ENCODE results near the gene UBALD2. TPM values are rescaled to one million over a fixed set of nuclear protein-coding genes. Genes with fewer than 3 reads are reported as not detected.

Gene UBALD2
- total and polyA plus RNA-seq, 2 donors (not counting 3 experiments of a cell fraction or from before 2014, with no cell fraction given) = 46.9 to 70.9 TPM

DNA sequence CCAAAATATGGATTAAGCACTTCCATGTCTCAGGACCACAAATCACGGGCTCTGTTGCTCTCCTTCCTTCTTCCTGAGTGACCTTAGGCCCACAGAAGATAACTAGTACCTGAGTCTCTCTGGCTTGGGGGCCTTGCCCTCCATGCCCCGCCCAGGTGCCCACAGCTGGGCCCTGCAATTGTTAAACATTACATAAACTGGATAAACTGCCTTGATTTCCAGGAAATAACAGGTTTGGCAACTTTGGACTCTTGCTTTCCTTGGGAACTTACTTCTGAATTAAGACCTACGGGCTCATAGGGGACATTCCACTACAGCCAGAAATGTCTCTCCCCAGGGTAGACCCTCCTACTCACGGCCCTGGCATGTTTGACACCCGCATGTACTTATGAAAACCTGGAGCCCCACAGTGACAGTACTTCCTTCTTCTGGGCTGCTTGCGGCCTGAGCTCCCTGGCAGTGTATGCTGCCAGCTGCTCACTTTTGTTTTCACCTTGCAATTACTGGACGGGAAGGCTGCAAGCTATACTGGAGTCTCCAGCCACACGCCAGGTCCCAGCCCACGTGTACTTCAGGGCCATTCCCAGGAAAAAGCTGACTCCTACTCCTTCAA is 2.3 kb upstream of the UBALD2 start:
- H3K9ac ChIP-seq (replicated peaks; ENCODE audit: extremely low read depth, insufficient read depth, low read length) = peak overlapping the region; percentile 7
- POLR2A ChIA-PET = interaction anchor here (1.2 to 1.3 kb wide), 2 partner anchors 17 to 22 kb away, joined by 3 read pairs; partner anchors contain the start of gene RNF157
- H3K4me2 ChIP-seq (ENCODE audit: insufficient read depth, low read length) = peak overlapping the region; percentile 28
- no peaks in the 10 kb centered on the region for H3K9me3 ChIP-seq (replicated peaks; ENCODE audit: control insufficient read depth, insufficient read depth, low read length)
- no peaks in the 10 kb centered on the region for H4K20me1 ChIP-seq (replicated peaks; ENCODE audit: control insufficient read depth, extremely low read depth, insufficient read depth, low read length)
- dilution Hi-C loops (cut with MboI; ENCODE audit: extremely low pct_ligation_motif_present, low sequenced_read_pairs) (no loop called here), intact Hi-C loops (cut with micrococcal nuclease) (loop anchor here (5.0 kb wide), 1 partner anchor 141 kb away; no protein-coding TSS in a partner anchor)
- CTCF ChIA-PET = interaction anchor here (1.2 to 1.7 kb wide), 5 partner anchors 15 to 140 kb away, joined by 4 to 10 read pairs (median 5); no protein-coding TSS in a partner anchor
- H3K36me3 ChIP-seq (ENCODE audit: control insufficient read depth in 2 of 2, extremely low read depth in 1 of 2, insufficient read depth in 2 of 2, low read length in 2 of 2) = no peaks in the 10 kb centered on the region
- no peaks in the 10 kb centered on the region for H3K9me1 ChIP-seq (replicated peaks; ENCODE audit: control insufficient read depth, extremely low read depth, insufficient read depth, low read length)
- peak; percentile 55 for FAIRE-seq
- peak overlapping the region; percentile 78 for H2AFZ ChIP-seq (ENCODE audit: low read depth, low read length)
- no peak overlapping the region for H3K4me3 ChIP-seq (replicated peaks in 1 of 3; ENCODE audit: insufficient read depth in 1 of 3, low read depth in 1 of 3, low read length in 3 of 3)
- peak overlapping the region; percentile 95 for H3K27ac ChIP-seq (ENCODE audit: insufficient read depth, low read depth, low read length)
- TF ChIP-seq EZH2 (IDR thresholded peaks at IDR 0.05; ENCODE audit: borderline replicate concordance, low read depth, low read length, severe bottlenecking) (no peak), JUN (IDR thresholded peaks at IDR 0.05; ENCODE audit: borderline replicate concordance, insufficient read depth, insufficient read length, low read depth) (no peak), POLR2AphosphoS5 (IDR thresholded peaks at IDR 0.05; ENCODE audit: insufficient read depth, low read depth, low read length) (no peak), POLR2A (IDR thresholded peaks at IDR 0.05; ENCODE audit: low read depth, low read length) (no peak), GATA2 (IDR thresholded peaks at IDR 0.05; ENCODE audit: insufficient read depth, insufficient read length, low read depth, low read length) (no peak), MYC (IDR thresholded peaks at IDR 0.05; ENCODE audit: low read depth, low read length) (no peak), FOS (IDR thresholded peaks at IDR 0.05; ENCODE audit: borderline replicate concordance, insufficient read depth, low read length) (no peak)
- TF ChIP-seq, protein P1, sequence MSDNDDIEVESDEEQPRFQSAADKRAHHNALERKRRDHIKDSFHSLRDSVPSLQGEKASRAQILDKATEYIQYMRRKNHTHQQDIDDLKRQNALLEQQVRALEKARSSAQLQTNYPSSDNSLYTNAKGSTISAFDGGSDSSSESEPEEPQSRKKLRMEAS (IDR thresholded peaks at IDR 0.05; ENCODE audit: insufficient read depth, insufficient read length) = no peak
- TF ChIP-seq, protein P2, sequence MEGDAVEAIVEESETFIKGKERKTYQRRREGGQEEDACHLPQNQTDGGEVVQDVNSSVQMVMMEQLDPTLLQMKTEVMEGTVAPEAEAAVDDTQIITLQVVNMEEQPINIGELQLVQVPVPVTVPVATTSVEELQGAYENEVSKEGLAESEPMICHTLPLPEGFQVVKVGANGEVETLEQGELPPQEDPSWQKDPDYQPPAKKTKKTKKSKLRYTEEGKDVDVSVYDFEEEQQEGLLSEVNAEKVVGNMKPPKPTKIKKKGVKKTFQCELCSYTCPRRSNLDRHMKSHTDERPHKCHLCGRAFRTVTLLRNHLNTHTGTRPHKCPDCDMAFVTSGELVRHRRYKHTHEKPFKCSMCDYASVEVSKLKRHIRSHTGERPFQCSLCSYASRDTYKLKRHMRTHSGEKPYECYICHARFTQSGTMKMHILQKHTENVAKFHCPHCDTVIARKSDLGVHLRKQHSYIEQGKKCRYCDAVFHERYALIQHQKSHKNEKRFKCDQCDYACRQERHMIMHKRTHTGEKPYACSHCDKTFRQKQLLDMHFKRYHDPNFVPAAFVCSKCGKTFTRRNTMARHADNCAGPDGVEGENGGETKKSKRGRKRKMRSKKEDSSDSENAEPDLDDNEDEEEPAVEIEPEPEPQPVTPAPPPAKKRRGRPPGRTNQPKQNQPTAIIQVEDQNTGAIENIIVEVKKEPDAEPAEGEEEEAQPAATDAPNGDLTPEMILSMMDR (IDR thresholded peaks at IDR 0.05; ENCODE audit: extremely low read depth in 1 of 2, insufficient read depth in 1 of 2, low read depth in 1 of 2, low read length in 2 of 2) = no peak
- H3K4me1 ChIP-seq (ENCODE audit: control insufficient read depth, extremely low read depth, insufficient read depth, low read length) = peaks cover 50% of the 10 kb centered on the region
- peak; percentile 41 for DNase-seq (ENCODE audit: low read depth, low spot score)
- no peaks in the 10 kb centered on the region for H3K27me3 ChIP-seq (ENCODE audit: control insufficient read depth in 2 of 2, insufficient read depth in 2 of 2, low read length in 2 of 2)
- peaks cover 22% of the 10 kb centered on the region for H3K79me2 ChIP-seq (ENCODE audit: control insufficient read depth, insufficient read depth, low read length)
- no TSS peak for BruUV-seq (replicated peaks)

Measured in endothelial cell of umbilical vein (primary cell).